Medulla oblongata (tissue), 1 donor: ENCODE measurements around the gene GGCX.

Experiments used
- DNase-seq: peaks from one replicate; pipeline ENCODE4 v3.0.0-alpha.2; 2015; ENCODE audit errors: extremely low spot score

GGCX gene

GRCh38 chr2:85541753-85542457 is 19.4 kb downstream of the GGCX start:
- DNase-seq, result no peak

DNA sequence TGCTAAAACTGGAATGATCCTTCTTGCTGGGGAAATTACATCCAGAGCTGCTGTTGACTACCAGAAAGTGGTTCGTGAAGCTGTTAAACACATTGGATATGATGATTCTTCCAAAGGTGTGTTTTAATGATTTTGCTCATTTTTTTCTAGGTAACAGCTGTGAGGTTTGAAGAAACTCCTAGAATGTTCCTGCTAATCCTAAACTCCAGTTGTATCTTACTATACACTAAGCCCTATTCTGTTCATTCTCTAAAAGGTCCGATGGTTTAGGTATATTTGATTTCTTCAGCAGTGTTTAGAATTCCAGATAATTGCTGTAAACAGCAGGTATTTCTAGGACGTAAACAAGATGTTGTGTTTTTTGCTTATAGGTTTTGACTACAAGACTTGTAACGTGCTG is 20.0 kb downstream of the GGCX start:
- no peak for DNase-seq

DNA sequence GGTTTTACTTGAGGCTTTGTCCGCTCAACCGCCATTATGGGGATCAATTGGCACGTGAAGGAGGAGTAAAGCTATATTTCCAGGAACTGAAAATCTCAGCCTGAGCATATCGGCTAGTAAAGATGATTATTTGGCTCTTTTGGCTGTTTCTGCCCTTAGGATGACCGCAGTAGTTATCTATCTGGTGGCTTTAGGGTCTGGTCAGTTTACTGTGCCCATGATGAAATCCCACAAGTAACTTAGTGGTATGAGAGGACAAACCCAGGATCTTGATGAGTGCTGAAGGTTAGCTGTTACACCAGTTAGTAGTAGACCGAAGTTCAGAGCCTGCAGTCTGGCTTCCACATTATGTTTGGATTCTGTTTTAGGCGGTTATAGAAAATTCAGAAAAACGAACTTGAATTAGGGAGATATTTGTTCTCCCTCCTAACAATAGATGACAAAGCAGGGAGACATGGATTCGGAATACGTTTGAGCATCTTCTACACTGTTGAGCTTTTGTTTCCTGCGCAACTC is 21.1 kb downstream of the GGCX start:
- peak; percentile 37 for DNase-seq

- peak; percentile 77 for DNase-seq
These were observed 21.7 kb downstream of the GGCX start for GRCh38 chr2:85539361-85540132.

DNA sequence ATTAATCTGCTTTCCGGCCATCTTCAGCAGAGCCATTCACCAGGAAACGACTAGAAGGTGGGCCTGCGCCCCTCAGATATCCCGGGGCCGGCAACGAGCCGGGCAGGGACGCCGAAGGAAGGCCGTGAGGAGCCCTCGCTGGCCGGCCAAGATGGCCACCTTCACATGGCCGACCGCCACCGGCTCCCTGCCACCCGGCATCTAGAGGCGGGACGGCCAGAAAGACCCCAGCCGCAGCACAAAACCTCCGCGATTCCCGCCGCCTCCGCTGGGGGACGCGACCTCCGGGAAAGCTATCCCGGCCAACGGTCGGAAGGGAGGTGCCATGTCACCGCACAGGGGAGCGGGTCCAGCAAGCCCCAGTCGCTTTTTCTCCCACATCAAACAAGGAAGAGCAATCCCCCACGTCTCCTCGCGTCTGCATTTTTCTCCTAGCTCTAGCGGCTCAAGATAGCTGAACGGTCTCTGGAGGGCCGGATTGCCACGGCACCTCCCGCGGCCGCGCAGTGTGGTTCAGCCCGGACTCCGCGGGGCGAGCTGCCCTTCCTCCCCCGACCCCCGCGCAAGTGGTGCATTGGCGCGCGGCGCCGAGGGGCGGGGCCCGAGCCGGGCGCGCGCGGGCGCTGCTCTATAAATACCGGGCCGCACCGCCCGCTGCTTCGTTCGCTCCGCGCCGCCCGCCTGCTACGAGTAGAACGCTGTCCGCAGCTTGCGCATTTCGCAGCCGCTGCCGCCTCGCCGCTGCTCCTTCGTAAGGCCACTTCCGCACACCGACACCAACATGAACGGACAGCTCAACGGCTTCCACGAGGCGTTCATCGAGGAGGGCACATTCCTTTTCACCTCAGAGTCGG is 22.6 kb downstream of the GGCX start, which contains the start of gene MAT2A:
Gene MAT2A, plus strand, starts transcription at position 662 of the 854 bp plus-strand sequence. Its CDS starts 120 bp downstream, at position 782.
- peak; percentile 95 for DNase-seq

DNA sequence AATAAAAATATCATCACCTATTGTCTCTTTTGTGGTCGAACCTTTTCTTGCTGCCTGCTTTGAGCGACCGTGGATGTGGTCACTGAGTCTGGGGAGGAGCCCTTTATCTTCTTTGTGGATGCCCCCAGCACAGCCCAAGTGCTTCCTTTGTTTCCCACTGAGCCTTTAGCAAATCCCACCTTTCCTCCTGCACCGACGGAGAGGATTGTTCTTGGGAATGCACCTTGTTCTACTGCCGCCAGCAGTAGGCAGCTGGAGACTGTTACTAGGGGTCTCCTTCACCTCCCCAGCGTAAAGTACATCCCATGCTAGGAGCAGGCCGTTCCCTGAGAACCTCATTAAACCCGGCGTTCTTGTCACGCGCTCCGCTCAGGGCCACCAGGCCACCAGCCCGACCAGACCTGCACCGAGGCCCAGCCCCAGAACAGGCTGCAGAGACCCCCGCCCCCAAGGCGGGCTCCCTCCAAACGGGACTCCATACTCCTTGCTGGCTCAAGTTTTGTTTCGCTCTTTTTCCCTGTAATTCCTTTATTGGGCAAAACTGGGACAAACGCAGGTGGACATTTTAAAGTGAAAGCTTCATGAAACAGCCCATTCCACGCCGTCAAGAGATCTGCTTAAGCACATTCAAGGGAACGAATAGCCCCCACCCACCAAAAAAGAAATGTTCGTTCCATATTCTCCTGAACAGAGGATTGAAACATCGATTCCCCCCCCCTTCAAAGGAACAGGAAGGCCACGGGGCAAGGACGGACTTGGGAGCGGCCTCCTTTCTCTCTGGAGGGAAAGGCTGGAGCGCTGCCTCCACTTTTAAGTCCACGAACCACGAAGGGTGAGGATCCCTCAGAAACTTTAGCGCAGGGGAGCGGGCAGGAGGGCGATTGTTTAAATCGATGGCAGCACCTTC is 23.4 kb downstream of the GGCX start:
- DNase-seq, result peak; percentile 79

DNA sequence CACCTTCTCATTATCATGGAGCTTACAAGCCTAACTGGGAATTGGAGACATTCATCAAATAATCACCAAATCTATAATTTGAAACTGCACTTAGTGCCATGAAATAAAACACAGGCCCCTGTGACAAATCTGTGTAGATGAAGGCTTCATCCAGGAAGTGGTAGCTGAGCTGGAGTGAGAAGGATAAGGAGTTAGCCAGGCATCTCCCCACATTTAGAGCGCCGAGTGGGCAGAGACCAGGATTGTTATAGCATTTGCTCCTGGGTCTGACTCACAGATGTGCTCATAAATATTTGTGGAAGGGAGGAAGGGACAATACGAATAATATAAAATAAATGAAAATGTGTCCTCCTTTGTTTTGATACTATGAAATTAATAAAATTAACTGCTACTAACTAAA is 24.8 kb downstream of the GGCX start:
- no peak for DNase-seq

DNA sequence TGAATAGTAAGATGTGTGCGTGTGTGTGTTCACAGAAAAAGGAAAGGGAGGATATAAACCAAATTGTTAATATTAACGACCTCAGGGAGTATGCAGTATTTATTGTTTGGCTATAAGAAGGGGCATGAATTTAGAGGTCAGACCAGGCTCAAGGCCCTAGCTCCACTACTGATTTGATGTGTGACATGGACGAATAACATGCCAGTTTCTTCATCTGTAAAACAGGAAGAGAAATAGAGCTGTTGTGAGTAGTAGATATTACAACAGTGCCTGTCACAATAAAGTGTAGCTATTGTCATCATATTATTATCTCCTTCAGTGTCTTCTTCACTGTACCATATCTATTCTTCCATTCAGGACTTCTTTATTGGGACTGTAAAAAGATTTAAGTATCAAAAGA is 26.4 kb downstream of the GGCX start:
- no peak for DNase-seq

DNA sequence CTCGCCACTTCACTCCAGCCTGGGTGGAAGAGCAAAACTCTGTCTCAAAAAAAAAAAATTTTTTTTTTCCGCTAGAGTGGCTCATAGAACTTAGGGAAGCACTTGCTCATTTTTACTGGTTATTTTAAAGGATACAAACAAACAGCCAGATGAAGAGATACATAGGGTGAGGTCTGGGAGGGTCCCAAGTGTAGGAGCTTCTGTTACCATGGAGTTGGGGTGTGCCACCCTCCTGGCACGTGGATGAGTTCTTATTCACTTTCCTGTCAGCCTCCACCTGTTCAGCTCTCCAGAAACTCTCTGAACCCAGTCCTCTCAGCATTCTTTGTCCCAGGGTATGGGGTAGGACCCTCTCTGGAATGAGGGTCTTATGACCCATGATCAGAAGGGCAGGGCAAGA is 27.2 kb downstream of the GGCX start:
- DNase-seq, result no peak

DNA sequence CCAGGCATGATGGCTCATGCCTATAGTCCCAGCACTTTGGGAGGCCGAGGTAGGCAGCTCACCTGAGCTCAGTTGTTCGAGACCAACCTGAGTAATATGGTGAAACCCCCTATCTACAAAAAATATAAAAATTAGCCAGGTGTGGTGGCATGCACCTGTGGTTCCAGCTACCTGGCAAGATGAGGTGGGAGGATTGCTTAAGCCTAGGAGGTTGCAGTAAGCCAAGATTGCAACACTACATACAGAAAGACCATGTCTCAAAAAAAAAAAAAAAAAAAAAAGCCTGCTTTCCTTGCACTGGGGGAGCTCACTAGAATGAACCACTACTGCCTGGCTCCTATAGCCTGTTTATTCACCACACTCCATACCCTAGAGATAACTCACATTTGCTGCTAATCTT is 29.7 kb downstream of the GGCX start:
- DNase-seq, result no peak

GRCh38 chr2:85529809-85530208 is 31.5 kb downstream of the GGCX start:
- DNase-seq, result no peak

DNA sequence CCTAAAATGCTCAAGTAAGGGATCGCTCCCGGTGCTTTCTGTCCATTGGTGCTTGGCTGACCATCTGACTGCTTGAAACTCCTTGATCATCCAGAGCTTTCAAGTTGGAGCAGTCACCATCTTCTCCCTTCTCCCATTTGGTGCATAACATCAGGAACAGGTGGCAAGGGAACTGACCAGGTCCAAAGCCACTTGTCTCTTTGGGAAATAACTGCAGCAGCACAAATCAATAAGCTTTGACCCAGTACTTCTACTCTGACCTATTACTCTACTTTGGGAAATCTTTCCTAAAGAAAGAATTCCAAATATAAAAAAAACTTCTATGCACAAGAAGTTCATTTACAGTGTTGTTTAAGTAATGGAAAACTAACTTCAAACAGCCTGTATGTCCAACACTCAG is 32.9 kb downstream of the GGCX start:
- DNase-seq, result no peak

GRCh38 chr2:85527787-85528186 is 33.5 kb downstream of the GGCX start:
- DNase-seq, result no peak

DNA sequence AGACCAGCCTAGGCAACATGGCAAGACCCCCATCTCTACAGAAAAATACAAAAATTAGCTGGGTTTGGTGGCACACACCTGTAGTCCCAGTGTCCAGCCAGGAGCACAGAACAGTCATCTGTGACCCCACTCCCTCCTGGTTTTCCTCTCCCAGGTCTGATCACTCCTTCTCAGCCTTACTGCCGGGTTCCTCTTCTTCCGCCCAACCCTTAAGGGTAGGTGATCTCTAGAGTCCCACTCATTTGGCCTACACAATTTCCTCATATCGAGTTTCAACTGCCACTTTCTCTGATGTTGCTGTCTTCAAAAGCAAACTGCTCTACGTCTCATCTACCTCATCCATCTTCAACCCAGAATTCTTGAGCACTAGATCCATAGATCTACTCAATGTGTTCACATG is 35.7 kb downstream of the GGCX start:
- no peak for DNase-seq

- no peak for DNase-seq
These were observed 36.3 kb downstream of the GGCX start for GRCh38 chr2:85525029-85525428.

DNA sequence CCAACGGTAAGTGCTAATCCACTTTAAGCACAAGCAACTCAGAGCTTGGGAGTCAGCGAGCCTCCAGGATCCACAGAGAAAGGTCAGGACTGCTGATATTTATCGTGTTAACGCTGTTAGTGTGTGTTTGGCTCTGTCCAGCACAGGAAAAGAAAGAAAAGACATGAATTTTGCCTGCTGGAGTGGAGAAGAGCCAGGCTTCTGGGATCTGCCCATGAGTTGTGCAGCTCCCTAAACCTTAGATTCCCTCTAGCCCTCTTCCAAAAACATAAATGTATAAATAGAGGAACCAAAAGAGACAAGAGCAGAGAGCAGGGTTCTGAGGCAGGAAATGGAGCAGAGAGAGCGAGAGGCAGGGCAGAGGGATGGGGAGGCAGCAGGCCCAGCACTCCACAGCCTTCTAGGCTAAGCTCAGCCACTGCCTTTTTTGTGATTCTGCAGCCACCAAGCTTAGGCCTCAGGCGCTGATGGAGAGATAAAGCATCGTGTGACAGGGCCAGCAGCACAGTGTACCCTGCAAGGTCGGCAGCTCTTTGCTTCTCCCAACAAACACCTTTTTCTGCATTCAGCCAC is 36.9 kb downstream of the GGCX start:
- DNase-seq, result peak; percentile 47

DNA sequence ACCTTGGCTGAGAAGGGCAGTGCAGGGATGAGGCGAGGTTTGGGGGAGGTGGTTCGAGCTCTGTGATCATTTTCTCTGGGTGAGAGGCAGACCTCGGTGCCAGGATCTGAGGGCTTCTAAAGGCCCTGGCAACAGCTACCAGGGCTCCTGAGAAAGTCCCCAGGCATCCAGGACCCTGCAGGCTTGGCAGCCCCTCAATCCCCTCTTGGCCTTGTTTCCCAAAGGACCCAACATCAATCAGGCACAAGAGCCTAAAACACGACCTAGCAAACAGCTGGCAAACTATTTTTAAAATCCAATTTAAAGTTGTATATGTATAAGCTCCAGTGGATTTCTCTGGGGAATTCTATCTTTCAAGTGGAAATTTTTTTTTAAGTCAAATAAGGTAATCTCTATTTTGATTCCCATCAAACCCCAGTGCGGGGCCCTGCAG is 37.4 kb downstream of the GGCX start:
- peak; percentile 54 for DNase-seq

DNA sequence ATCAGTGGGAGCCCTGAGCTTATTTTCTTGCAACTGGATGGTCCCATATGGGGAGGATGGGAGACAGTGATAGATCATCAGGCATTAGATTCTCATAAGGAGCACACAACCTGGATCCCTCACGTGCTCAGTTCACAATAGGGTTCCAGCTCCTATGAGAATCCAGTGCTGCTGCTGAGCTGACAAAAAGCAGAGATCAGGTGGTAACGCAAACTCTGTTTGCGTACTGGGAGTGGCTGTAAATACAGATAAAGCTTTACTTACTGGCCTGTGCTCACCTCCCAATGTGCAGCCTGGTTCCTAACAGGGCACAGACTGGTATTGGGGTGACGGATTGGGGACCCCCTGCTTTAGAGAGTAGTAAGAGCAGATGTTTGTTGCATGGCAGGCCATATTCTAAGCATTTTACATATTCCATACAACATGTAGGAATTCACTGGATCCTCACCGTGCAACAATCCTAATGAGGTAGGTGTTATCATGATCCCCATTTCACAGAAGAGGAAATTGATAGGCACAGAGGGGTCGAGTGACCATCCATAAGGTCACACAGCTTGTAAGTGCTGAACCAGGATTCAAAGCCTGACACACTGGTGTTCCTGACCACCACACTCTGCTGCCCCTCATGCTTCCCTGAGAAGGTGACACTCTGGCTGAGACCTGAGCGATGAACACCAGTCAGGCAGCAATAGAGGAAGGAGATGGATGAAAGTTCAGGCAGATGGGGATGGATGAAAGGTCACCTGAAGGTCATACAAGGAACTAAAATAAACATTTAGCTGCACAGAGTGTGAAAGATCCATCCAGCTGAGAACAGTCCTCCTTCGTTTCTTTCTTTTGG is 38.0 kb downstream of the GGCX start:
- DNase-seq, result no peak

DNA sequence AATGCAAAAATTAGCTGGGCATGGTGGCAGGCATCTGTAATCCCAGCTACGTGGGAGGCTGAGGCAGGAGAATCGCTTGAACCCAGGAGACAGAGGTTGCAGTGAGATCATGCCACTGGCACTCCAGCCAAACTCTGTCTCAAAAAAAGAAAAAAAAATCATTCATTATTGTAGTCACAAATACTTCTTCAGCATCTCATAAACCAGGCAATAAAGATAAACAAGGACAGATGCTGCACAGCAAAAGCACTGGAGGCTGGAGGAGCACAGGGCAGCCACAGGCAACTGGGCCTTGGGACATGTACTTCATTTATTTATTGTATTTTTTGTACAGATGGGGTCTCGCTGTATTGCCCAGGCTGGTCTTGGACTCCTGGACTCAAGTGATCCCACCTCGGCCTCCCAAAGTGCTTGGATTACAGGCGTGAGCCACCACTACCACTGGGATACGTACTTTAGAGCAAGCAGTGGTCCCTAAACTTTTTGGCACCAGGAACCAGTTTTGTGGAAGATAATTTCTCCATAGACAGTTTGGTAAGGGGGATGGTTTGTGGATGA is 39.1 kb downstream of the GGCX start:
- DNase-seq, result no peak
